Measurements from ENCODE around the gene CAMK1.

DNA sequence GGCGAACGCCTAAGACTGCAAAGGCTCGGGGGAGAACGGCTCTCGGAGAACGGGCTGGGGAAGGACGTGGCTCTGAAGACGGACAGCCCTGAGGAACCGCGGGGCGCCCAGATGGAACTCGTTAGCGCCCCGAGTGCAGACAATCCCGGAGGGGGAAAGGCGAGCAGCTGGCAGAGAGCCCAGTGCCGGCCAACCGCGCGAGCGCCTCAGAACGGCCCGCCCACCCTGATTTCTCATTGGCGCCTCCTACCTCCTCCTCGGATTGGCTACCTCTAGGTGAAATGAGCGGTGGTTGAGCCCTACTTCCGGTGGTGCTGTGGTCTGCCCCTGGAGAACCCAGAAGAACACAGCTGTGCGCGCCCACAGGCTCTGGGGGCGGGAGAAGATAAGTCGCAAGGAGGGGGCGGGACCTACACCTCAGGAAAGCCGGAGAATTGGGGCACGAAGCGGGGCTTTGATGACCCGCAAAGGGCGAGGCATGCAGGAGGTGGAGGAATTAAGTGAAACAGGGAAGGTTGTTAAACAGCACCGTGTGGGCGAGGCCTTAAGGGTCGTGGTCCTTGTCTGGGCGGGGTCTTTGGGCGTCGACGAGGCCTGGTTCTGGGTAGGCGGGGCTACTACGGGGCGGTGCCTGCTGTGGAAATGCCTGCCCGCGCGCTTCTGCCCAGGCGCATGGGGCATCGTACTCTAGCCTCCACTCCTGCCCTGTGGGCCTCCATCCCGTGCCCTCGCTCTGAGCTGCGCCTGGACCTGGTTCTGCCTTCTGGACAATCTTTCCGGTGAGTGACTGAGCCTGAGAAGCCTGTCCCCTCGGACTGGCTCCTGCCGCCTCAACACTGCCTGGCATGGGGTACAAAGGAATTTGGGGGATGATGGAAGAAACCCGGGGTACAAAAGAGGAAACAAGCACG, 19.8 kb downstream of the CAMK1 start, which contains the start of gene OGG1:
- TF ChIP-seq POLR2AphosphoS5 (IDR thresholded peaks at IDR 0.05), result peak; percentile 90 to 94 (median 93)
- TF ChIP-seq CTCF (IDR thresholded peaks at IDR 0.05 in 8 of 11, conservative IDR thresholded peaks at IDR 0.05 in 3 of 11), result peak in 2 of 11 experiments; percentile 10 to 17
